K562 (cell line): ENCODE results near the gene RAB4B. TPM values are rescaled to one million over a fixed set of nuclear protein-coding genes. Genes with fewer than 3 reads are reported as not detected.
A peak's percentile ranks its signal among the peaks of the same experiment; 100 is the strongest.

ENCODE experiments used
- CUX1 ChIP-seq: fragments of 200-800 bp; sonication (Bioruptor generic); IDR thresholded peaks from 2 replicates; pipeline ENCODE4 v1.6.1; 2016; ENCODE audit warnings: missing genetic modification characterization, missing compliant biosample characterization
- HDAC1 ChIP-seq, 2 experiments: fragments of 450-650 bp; IDR thresholded peaks; 2 replicates each; pipeline ENCODE4 v1.6.1; 2016 to 2017; ENCODE audit warnings: inconsistent platforms in 1 of 2, mild to moderate bottlenecking in 1 of 2, moderate library complexity in 1 of 2
- HDAC8 ChIP-seq: fragments of 450-650 bp; IDR thresholded peaks from 2 replicates; pipeline ENCODE4 v1.6.1; 2016; ENCODE audit warnings: mild to moderate bottlenecking, missing genetic modification characterization, moderate library complexity, missing compliant biosample characterization
- KDM1A ChIP-seq, 2 experiments: fragments of 450-650 bp; IDR thresholded peaks; 2 replicates each; pipeline ENCODE4 v1.6.1; 2016; ENCODE audit warnings: mild to moderate bottlenecking in 2 of 2
- MECOM ChIP-seq: fragments of 250-450 bp; sonication (Bioruptor Pico); IDR thresholded peaks from 2 replicates; pipeline ENCODE4 v1.8.0; 2022; ENCODE audit warnings: inconsistent platforms
- MYC ChIP-seq, 2 experiments: fragments of 250-450 bp in 1 of 2; sonication (Bioruptor Pico) in 1 of 2; IDR thresholded peaks; 2 replicates each; pipeline versions ENCODE4 v1.5.1 to v1.6.1; 2012 to 2021; ENCODE audit warnings: low read depth in 2 of 2, borderline replicate concordance in 1 of 2, improper control_type of control experiment in 1 of 2, low read length in 1 of 2, mild to moderate bottlenecking in 1 of 2, moderate library complexity in 1 of 2
- NFIC ChIP-seq: fragments of 450-650 bp; IDR thresholded peaks from 2 replicates; pipeline ENCODE4 v1.6.1; 2017; ENCODE audit warnings: mild to moderate bottlenecking, inconsistent platforms
- SETDB1 ChIP-seq: IDR thresholded peaks from one replicate; pipeline ENCODE4 v1.6.1; 2012; ENCODE audit warnings: low read length, control low read depth, inconsistent platforms
- TAF1 ChIP-seq: IDR thresholded peaks from 2 replicates; pipeline ENCODE4 v1.6.1; 2011; ENCODE audit warnings: mild to moderate bottlenecking, low read length, moderate library complexity; ENCODE audit not compliant: insufficient read depth, control insufficient read depth, severe bottlenecking; ENCODE audit errors: extremely low read depth
- TEAD4 ChIP-seq, 2 experiments: sonication (generic) in 1 of 2; formaldehyde crosslinking in 1 of 2; IDR thresholded peaks; 2 replicates each; pipeline versions ENCODE4 v1.6.1 to v1.8.0; 2012 to 2022; ENCODE audit warnings: borderline replicate concordance in 1 of 2, inconsistent platforms in 1 of 2, low read length in 1 of 2, mild to moderate bottlenecking in 1 of 2, missing genetic modification reagents in 1 of 2
- ZNF318 ChIP-seq, 2 experiments: fragments of 450-650 bp; IDR thresholded peaks; 2 replicates each; pipeline ENCODE4 v1.6.1; 2016; ENCODE audit warnings: mild to moderate bottlenecking in 2 of 2, borderline replicate concordance in 1 of 2, low read depth in 1 of 2, moderate library complexity in 1 of 2
- polyA plus RNA-seq, 8 experiments: library from polyadenylated mRNA; depleted of rRNA in 4 of 8; stranded (reverse) in 5 of 8; unstranded in 3 of 8; fragments of >200 nt; fragmentation: Nextera tagmentation in 2 of 8; fragmentation: Illumina TruSeq in 1 of 8; extraction: Ambion mirVana in 2 of 8; extraction: Trizol in 1 of 8; gene quantifications; 2 replicates each; pipeline versions ENCODE4 v1.2.1 to v1.2.3, GENCODE V29; 2011 to 2014; ENCODE audit warnings: inconsistent platforms in 1 of 8, missing spikeins in 1 of 8
- total RNA-seq, 7 experiments: library from RNA; depleted of rRNA in 6 of 7; stranded (reverse); fragments of >200 nt in 6 of 7; fragmentation: Illumina TruSeq in 2 of 7; extraction: Trizol in 2 of 7; gene quantifications; 2 replicates each; pipeline versions ENCODE4 v1.2.1 to v1.2.3, GENCODE V29; 2011 to 2021; ENCODE audit warnings: low replicate concordance in 1 of 7

Gene RAB4B
- total and polyA plus RNA-seq, 9 of the 15 experiments (the other 6 are each of a cell fraction or from before 2014, with no cell fraction given) = 0.28 to 20.4 (median 9.0) TPM

GRCh38 chr19:40831502-40832430 is 53.7 kb downstream of the RAB4B start (continued):
- TF ChIP-seq CUX1 = 0 out of 2 replicates have a peak, but pooled peaks have one; percentile 39
- TF ChIP-seq ZNF318 (IDR thresholded peaks at IDR 0.05; ENCODE audit: borderline replicate concordance in 1 of 2, low read depth in 1 of 2) = no peak
- TF ChIP-seq NFIC = no peak; the same call in 1 of the 2 replicates
- 0 out of 4 replicates have a peak, but pooled peaks of 1 of the 2 experiments have one; percentile 19 for TF ChIP-seq KDM1A (IDR thresholded peaks at IDR 0.05)
- no peak for TF ChIP-seq HDAC8
- no peak for TF ChIP-seq TAF1
- no peak for TF ChIP-seq SETDB1
- 0 out of 2 replicates have a peak, but pooled peaks have one; percentile 14 for TF ChIP-seq MYC (IDR thresholded peaks at IDR 0.05; ENCODE audit: low read depth, low read length)
- no peak for TF ChIP-seq MYC (CRISPR knock-in tag; IDR thresholded peaks at IDR 0.05; ENCODE audit: borderline replicate concordance, low read depth)
- TF ChIP-seq MECOM = 0 out of 2 replicates have a peak, but pooled peaks have one; percentile 25
- no peak for TF ChIP-seq HDAC1 (IDR thresholded peaks at IDR 0.05)
- TF ChIP-seq TEAD4 (IDR thresholded peaks at IDR 0.05; ENCODE audit: low read length) = peak; percentile 19; the same call in 1 of the 2 replicates
- TF ChIP-seq TEAD4 (CRISPR knock-in tag; IDR thresholded peaks at IDR 0.05; ENCODE audit: borderline replicate concordance) = no peak
